Measurements from ENCODE around the gene HSPG2.

Gene HSPG2

GRCh38 chr1:21834094-21834493 lies 103.0 kb downstream of the HSPG2 start:
- DNase-seq = no peak
- Histone ChIP-seq H3K36me3 (ENCODE audit: control insufficient read depth in 1 of 2, insufficient read depth in 2 of 2, low read length in 2 of 2) (peaks cover 92 to 93% of the 10 kb centered on the region in 2 experiments), H3K27ac (ENCODE audit: low read depth, low read length) (no peak overlapping the region), H4K8ac (ENCODE audit: low read depth, low read length) (no peak overlapping the region), H3K23ac (ENCODE audit: low read length) (no peak overlapping the region), H3K79me2 (ENCODE audit: control insufficient read depth, insufficient read depth, low read length, poor library complexity) (no peaks in the 10 kb centered on the region), H4K91ac (ENCODE audit: low read depth, low read length) (no peak overlapping the region), H2BK120ac (ENCODE audit: insufficient read depth, low read length, poor library complexity) (no peak overlapping the region), H2BK5ac (ENCODE audit: low read depth, low read length, poor library complexity) (no peak overlapping the region), H3K27me3 (ENCODE audit: insufficient read depth, low read length) (no peaks in the 10 kb centered on the region), H3K14ac (ENCODE audit: low read length) (no peak overlapping the region), H3K4me1 (ENCODE audit: control insufficient read depth in 1 of 2, insufficient read depth in 2 of 2, low read length in 2 of 2) (no peaks in the 10 kb centered on the region), H2AK5ac (ENCODE audit: low read length) (no peak overlapping the region), H3K4me3 (ENCODE audit: low read depth, low read length) (no peak overlapping the region), H4K12ac (ENCODE audit: low read depth, low read length) (no peak overlapping the region), H2AFZ (ENCODE audit: insufficient read depth, low read length, poor library complexity) (no peak overlapping the region), H3K4ac (ENCODE audit: low read depth, low read length) (no peak overlapping the region), H3K9ac (ENCODE audit: low read length) (no peak overlapping the region), H3K9me3 (ENCODE audit: insufficient read depth, low read depth, low read length) (peaks cover 23% of the 10 kb centered on the region), H2BK12ac (ENCODE audit: low read length) (no peak overlapping the region), H3K4me2 (ENCODE audit: low read length) (no peak overlapping the region), H3K79me1 (ENCODE audit: low read length) (no peaks in the 10 kb centered on the region), H3K18ac (ENCODE audit: low read length) (no peak overlapping the region)
- WGBS (ENCODE audit: extremely low coverage, insufficient coverage, insufficient read length) = no CpG with 5 or more reads among the region's 1 CpG

- H4K91ac ChIP-seq (ENCODE audit: low read depth, low read length) = no peak overlapping the region
- H2BK5ac ChIP-seq (ENCODE audit: low read depth, low read length, poor library complexity) = no peak overlapping the region
- H3K4ac ChIP-seq (ENCODE audit: low read depth, low read length) = no peak overlapping the region
- no peak overlapping the region for H3K23ac ChIP-seq (ENCODE audit: low read length)
- H3K4me2 ChIP-seq (ENCODE audit: low read length) = no peak overlapping the region
- no peak overlapping the region for H2BK120ac ChIP-seq (ENCODE audit: insufficient read depth, low read length, poor library complexity)
- no peak overlapping the region for H2AFZ ChIP-seq (ENCODE audit: insufficient read depth, low read length, poor library complexity)
- H3K4me3 ChIP-seq (ENCODE audit: low read depth, low read length) = peak overlapping the region; percentile 16
- no peak overlapping the region for H3K14ac ChIP-seq (ENCODE audit: low read length)
- no peak overlapping the region for H3K9ac ChIP-seq (ENCODE audit: low read length)
- H3K79me1 ChIP-seq (ENCODE audit: low read length) = no peaks in the 10 kb centered on the region
- no peak overlapping the region for H3K18ac ChIP-seq (ENCODE audit: low read length)
- peaks cover 92 to 93% of the 10 kb centered on the region in 2 experiments for H3K36me3 ChIP-seq (ENCODE audit: control insufficient read depth in 1 of 2, insufficient read depth in 2 of 2, low read length in 2 of 2)
- DNase-seq = no peak
- no peak overlapping the region for H2AK5ac ChIP-seq (ENCODE audit: low read length)
- H3K9me3 ChIP-seq (ENCODE audit: insufficient read depth, low read depth, low read length) = peaks cover 23% of the 10 kb centered on the region
- H2BK12ac ChIP-seq (ENCODE audit: low read length) = no peak overlapping the region
- no peaks in the 10 kb centered on the region for H3K79me2 ChIP-seq (ENCODE audit: control insufficient read depth, insufficient read depth, low read length, poor library complexity)
- H4K12ac ChIP-seq (ENCODE audit: low read depth, low read length) = no peak overlapping the region
- H3K27me3 ChIP-seq (ENCODE audit: insufficient read depth, low read length) = no peaks in the 10 kb centered on the region
- no peak overlapping the region for H3K27ac ChIP-seq (ENCODE audit: low read depth, low read length)
- no peak overlapping the region for H4K8ac ChIP-seq (ENCODE audit: low read depth, low read length)
- WGBS (ENCODE audit: extremely low coverage, insufficient coverage, insufficient read length) = no CpG with 5 or more reads among the region's 11 CpGs
- H3K4me1 ChIP-seq (ENCODE audit: control insufficient read depth in 1 of 2, insufficient read depth in 2 of 2, low read length in 2 of 2) = no peaks in the 10 kb centered on the region
These were observed 103.6 kb downstream of the HSPG2 start for GRCh38 chr1:21833392-21833976.

- peaks cover 20% of the 10 kb centered on the region for H3K9me3 ChIP-seq (ENCODE audit: insufficient read depth, low read depth, low read length)
- H2BK120ac ChIP-seq (ENCODE audit: insufficient read depth, low read length, poor library complexity) = no peak overlapping the region
- H3K4me1 ChIP-seq (ENCODE audit: control insufficient read depth in 1 of 2, insufficient read depth in 2 of 2, low read length in 2 of 2) = no peaks in the 10 kb centered on the region
- H3K18ac ChIP-seq (ENCODE audit: low read length) = no peak overlapping the region
- H4K12ac ChIP-seq (ENCODE audit: low read depth, low read length) = no peak overlapping the region
- H3K79me1 ChIP-seq (ENCODE audit: low read length) = no peaks in the 10 kb centered on the region
- H2AK5ac ChIP-seq (ENCODE audit: low read length) = no peak overlapping the region
- H4K8ac ChIP-seq (ENCODE audit: low read depth, low read length) = no peak overlapping the region
- H3K4ac ChIP-seq (ENCODE audit: low read depth, low read length) = no peak overlapping the region
- H3K27ac ChIP-seq (ENCODE audit: low read depth, low read length) = no peak overlapping the region
- no peak overlapping the region for H2AFZ ChIP-seq (ENCODE audit: insufficient read depth, low read length, poor library complexity)
- DNase-seq = no peak
- no peak overlapping the region for H3K9ac ChIP-seq (ENCODE audit: low read length)
- no peaks in the 10 kb centered on the region for H3K79me2 ChIP-seq (ENCODE audit: control insufficient read depth, insufficient read depth, low read length, poor library complexity)
- H4K91ac ChIP-seq (ENCODE audit: low read depth, low read length) = no peak overlapping the region
- no peak overlapping the region for H3K14ac ChIP-seq (ENCODE audit: low read length)
- H2BK5ac ChIP-seq (ENCODE audit: low read depth, low read length, poor library complexity) = no peak overlapping the region
- no peak overlapping the region for H2BK12ac ChIP-seq (ENCODE audit: low read length)
- no peak overlapping the region for H3K4me2 ChIP-seq (ENCODE audit: low read length)
- no peaks in the 10 kb centered on the region for H3K27me3 ChIP-seq (ENCODE audit: insufficient read depth, low read length)
- WGBS (ENCODE audit: extremely low coverage, insufficient coverage, insufficient read length) = no CpG with 5 or more reads among the region's 14 CpGs
- H3K36me3 ChIP-seq (ENCODE audit: control insufficient read depth in 1 of 2, insufficient read depth in 2 of 2, low read length in 2 of 2) = peaks cover 90 to 95% of the 10 kb centered on the region in 2 experiments
- no peak overlapping the region for H3K4me3 ChIP-seq (ENCODE audit: low read depth, low read length)
- no peak overlapping the region for H3K23ac ChIP-seq (ENCODE audit: low read length)
These were observed 105.6 kb downstream of the HSPG2 start for GRCh38 chr1:21831454-21831970.

GRCh38 chr1:21830792-21831453 lies 106.2 kb downstream of the HSPG2 start:
- H3K23ac ChIP-seq (ENCODE audit: low read length) = no peak overlapping the region
- no peak overlapping the region for H3K14ac ChIP-seq (ENCODE audit: low read length)

More at GRCh38 chr1:21830792-21831453, 106.2 kb downstream of the HSPG2 start:
- Histone ChIP-seq H4K8ac (ENCODE audit: low read depth, low read length) (no peak overlapping the region), H3K36me3 (ENCODE audit: control insufficient read depth in 1 of 2, insufficient read depth in 2 of 2, low read length in 2 of 2) (peaks cover 90 to 95% of the 10 kb centered on the region in 2 experiments), H3K27me3 (ENCODE audit: insufficient read depth, low read length) (no peaks in the 10 kb centered on the region), H3K4me1 (ENCODE audit: control insufficient read depth in 1 of 2, insufficient read depth in 2 of 2, low read length in 2 of 2) (no peaks in the 10 kb centered on the region), H2BK12ac (ENCODE audit: low read length) (no peak overlapping the region), H3K4me3 (ENCODE audit: low read depth, low read length) (peak overlapping the region; percentile 1), H3K79me2 (ENCODE audit: control insufficient read depth, insufficient read depth, low read length, poor library complexity) (no peaks in the 10 kb centered on the region), H3K4ac (ENCODE audit: low read depth, low read length) (no peak overlapping the region), H2BK120ac (ENCODE audit: insufficient read depth, low read length, poor library complexity) (no peak overlapping the region), H3K27ac (ENCODE audit: low read depth, low read length) (no peak overlapping the region), H2AK5ac (ENCODE audit: low read length) (no peak overlapping the region), H3K18ac (ENCODE audit: low read length) (no peak overlapping the region), H4K91ac (ENCODE audit: low read depth, low read length) (no peak overlapping the region), H3K9ac (ENCODE audit: low read length) (no peak overlapping the region), H3K4me2 (ENCODE audit: low read length) (no peak overlapping the region), H3K79me1 (ENCODE audit: low read length) (no peaks in the 10 kb centered on the region), H3K9me3 (ENCODE audit: insufficient read depth, low read depth, low read length) (peaks cover 19% of the 10 kb centered on the region), H2BK5ac (ENCODE audit: low read depth, low read length, poor library complexity) (no peak overlapping the region), H2AFZ (ENCODE audit: insufficient read depth, low read length, poor library complexity) (no peak overlapping the region), H4K12ac (ENCODE audit: low read depth, low read length) (no peak overlapping the region)
- WGBS (ENCODE audit: extremely low coverage, insufficient coverage, insufficient read length) = no CpG with 5 or more reads among the region's 23 CpGs
- DNase-seq = no peak

All from trophoblast cell (in vitro differentiated cells and primary cell).